GM21528 (cell line): ENCODE data around the gene ZCCHC14.

Source experiments
- ATAC-seq: cut with Tn5 transposase; IDR thresholded peaks from one replicate; pipeline ENCODE4 v1.9.1; 2021; ENCODE audit warnings: mild to moderate bottlenecking, moderate library complexity; ENCODE audit not compliant: unreplicated experiment, low FRiP score

ZCCHC14 gene

DNA sequence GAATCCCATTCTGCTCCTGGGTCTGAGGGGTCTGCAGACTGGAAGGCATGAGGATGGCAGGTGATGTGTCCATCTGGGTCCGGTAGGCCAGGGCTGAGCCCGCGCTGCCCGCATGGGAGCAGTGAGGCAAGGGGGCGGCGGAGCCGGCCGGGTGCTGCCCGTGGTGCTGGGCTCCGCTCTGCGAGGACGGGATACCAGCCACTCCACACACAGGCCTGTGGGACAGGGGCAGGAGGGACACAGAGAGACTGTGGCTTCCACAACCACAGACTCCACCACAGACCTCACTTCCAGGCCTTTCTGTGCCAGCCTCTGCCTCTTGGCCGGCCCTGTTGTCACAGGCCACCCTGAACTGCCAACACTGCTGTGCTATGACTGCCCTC, 75.3 kb downstream of the ZCCHC14 start:
- no peak for ATAC-seq

DNA sequence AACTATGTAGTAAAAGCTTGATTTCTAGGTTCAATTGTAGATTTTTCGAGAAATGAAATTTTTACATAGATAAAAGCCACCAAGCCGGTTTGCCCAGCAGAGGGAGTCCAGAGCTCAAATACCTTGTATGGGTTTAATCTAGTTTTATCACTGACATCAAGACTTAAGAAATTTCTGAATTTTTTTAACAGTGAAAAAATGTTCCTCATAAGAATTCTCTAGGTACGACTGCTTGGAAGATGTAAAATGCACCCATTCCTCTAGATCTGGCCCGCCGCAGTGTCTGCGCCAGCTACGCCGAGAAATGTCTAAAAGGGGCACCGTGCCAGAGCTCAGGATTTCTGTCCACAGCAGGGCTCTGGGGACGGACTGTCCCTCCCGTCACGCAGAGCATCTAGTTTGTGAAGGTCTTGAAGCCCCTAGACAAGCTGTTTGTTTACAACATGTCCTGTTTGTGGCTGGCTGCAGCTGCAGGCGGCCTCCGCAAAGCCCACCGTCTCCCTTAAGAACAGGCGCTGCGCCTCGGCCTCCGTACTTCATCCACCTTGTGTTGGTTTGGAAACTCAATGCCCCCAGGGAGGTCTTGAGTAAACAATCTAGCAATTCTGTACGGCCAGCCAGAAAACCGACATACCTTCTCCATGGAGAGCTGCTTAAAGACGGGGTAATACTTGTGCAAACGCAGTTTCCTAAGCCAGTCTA, 75.8 kb downstream of the ZCCHC14 start:
- ATAC-seq: no peak

DNA sequence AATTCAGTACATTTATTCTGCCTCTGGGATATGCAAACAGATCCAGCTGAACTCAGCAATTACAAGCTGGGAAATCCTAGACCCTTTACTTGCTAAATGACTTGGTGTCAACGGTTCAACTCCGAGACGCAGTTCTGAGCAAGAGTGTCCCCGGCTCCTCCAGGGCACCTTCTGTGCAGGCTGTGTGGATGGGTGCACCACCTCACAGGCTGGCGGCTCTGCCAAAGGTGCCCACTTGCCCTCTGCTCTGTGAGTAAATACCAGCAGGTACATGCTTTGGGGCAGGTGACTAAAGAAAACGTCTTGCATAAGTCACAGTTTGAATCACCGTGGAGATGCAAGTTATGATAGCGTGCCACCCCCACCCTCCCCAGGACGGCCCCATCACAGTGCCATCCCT, 77.4 kb downstream of the ZCCHC14 start:
- no peak for ATAC-seq

DNA sequence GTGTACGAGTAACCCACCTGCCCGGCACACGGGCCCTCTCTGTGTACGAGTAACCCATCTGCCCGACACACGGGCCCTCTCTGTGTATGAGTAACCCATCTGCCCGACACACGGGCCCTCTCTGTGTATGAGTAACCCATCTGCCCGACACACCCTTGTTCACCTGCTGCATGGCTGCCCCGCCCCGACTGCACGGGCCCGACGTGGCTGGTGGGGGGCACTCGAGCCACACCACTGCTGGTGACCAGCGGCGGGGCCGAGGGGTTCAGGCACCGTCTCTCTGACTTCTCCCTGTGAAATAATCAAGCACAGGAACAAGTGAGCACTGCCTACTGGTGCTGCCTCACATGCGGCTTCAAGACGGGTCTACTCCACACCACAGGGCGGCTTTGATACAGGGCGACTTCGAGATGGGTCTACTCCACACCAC, 78.6 kb downstream of the ZCCHC14 start:
- ATAC-seq: no peak

DNA sequence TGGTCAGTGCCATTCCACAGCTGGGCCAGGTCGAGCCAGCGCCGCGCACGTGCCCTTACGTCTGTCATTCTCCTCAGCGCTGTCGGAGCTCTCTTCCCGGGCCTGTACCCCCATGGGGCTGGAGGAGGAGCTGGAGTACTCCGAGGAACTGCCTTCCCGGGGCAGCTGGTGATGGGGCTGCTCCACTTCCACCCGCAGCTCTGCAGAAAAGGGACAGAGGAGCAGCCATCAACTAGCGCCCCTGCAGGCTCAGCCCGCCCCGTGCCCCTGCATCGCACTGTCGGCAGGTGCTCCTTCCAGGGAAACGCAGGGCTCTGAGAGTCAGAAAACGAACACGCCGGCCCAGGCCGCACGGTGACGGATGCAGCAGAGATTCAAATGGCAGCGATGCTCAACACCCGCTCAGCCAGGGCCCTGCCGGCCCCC, 79.8 kb downstream of the ZCCHC14 start:
- no peak for ATAC-seq

DNA sequence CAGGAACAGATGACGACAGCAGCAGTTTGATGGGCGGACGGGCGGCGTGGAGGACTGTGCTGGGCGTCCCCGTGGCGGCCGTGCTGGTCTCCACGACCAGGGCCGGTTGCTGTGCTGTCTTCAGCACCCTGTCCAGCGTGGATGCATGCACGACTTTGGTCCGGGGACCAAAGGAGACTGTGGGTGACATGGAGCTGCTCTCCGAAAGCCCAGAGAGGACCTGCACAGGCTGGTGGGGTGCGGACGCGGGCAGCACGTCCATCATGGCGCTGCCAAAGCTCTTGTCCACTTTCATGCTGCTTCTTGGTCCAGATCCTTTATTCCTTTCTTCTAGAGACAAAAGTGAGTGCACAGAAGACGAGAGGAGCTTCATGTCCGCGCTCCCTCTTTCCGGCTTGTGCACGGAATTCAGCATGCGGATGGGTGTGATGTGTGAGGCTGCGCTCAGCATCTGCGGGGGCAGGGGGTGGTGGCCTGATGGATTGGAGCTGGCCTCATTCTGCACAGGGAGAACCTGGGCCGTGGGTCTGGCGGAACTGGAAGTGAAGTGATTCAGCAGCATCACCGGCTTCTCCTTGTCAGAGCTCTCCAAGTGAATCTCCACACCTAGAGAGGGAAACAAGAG, 80.3 kb downstream of the ZCCHC14 start:
- no peak for ATAC-seq

DNA sequence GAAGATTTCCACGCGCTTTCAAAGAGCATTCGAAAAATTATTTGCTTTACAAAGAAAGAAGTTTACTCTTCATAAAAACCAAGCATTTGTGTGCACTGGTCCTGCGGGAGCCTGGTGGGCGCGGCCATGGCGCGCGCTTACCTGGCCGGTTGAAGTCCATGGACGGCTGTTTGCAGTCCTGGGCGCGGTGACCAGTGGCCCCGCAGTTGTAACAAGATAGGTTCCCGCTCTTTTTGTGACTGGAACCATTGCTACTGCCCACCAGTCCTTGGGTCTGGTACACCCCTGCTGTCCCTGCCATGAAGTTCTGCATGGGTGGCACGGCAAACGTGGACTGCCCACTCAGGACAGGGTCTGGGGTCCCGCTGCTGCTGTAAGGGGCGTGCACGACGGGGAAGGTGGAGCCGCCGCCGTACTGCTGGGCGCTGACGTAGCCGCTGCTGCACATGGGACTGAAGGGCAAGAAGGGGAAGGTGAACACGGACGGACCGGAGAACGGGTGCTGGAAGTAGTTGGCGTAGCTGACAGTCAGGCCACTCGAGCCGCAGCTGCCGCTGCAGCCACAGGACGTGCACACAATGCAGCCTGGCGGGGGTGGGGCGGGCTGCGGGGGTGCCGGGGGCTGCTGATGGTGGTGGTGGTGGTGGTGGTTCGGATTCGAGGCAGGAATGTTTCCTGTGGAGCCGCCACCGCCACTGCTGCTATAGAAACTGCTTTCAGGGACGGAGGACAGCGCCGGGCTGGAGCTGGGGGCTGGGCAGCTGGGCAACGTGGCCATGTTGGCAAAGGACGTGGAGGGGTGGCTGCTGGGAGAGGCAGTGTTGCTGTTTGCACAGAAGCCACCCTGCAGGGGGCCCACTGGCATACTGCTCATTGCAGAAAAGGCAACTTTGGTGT, 81.2 kb downstream of the ZCCHC14 start:
- no peak for ATAC-seq

DNA sequence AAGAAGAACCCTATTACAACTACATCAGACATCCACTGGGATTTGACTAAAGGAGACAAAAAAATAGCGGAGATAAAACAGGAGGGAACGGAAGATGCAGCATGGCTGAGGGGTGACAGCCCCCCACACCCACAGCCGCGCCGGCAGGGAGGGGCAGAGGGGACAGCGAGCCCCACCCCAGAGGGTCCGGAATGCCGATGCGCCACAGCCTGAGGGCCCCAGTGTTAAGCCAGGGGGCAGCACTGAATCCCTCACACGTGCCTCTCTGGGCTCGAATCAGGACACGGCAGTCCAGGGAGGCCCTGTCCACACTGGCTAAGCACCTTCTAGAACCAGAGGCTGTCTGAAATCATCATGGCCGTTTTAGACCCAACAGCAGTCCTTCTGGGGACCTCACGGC, 81.9 kb downstream of the ZCCHC14 start:
- no peak for ATAC-seq

DNA sequence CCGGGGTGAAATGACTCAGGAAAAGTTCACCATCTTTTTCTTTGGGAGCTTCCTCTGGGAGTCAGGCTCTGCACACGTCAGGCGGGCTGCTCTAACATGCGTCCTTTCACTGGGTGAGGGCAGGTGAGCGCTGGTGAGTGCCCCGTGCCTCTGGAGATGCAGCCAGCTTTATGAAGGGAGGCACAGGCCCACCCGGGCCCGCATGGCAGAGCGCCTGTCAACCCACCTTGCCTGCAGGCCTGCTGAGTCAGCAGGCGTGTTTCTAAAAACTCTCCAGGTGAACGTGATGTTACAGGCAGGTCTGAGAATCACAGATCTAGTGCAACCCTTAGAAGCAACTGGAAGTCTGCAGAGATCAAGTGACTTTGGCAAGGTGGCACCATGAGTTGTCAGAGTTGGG, 82.3 kb downstream of the ZCCHC14 start:
- ATAC-seq: no peak

DNA sequence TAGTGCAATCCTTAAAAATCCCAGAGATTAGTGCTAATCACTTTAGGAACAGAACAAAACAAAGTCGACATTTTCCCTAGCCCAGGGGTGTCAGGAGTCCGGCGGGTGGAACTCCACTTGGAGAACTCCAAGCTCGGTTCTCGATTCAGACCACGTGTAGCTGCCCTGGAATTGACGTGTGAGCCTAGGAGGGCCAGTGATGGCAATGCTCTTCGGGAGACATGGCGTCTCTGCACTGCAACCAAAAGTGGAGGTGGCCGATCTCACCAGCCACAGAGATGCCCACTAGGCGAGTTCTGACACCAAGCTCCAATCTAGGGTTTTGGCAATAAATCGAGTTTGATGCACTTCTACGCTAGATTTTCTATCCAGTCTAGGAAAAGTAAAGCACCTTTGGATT, 83.0 kb downstream of the ZCCHC14 start:
- no peak for ATAC-seq

DNA sequence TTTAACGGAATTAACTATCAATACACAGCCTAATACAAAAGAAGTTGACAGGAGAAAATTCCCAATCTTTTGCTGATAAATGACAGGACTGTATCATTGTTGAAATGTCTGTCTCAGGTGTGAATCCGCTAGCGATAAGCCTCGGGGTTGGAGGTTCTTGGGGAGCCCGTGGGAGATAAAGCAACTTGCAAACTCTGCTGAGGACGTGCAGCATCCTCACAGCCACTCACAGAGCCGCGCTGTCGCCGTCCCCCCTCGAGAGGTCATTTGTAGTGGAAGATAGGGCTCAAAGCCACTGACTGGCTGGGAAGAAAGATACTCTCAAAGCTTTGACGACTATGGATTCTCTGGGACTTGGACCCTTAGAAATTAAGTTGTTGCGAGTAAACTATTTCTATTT, 83.7 kb downstream of the ZCCHC14 start:
- ATAC-seq: no peak

DNA sequence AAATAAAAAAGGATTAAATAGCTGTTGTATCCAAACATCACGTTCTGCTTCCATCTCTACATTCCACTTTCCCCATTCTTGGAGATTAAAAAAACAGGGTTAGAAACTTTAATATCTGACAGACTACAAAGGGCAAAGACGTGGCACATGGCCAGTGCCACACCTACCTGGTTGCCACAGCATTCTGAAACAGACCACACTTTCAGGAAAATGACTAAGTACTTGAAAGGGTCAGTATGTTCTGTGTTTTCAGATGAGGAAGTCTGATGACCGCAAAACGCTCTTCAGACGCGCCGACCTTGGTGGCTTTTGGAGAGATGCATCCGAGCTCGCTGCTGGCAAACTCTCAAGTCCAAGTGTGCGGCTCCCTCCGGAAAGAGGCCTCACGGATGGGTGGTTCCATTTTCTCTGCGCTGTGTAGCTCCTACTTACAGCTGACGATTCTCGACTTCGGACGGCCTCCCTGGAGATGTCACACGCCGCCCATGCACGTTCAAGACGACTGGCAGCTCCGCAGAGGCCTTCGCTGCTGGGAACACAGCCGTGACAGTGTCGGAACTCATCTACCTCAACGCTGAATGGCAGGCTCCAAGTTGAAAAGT, 85.2 kb downstream of the ZCCHC14 start:
- no peak for ATAC-seq

DNA sequence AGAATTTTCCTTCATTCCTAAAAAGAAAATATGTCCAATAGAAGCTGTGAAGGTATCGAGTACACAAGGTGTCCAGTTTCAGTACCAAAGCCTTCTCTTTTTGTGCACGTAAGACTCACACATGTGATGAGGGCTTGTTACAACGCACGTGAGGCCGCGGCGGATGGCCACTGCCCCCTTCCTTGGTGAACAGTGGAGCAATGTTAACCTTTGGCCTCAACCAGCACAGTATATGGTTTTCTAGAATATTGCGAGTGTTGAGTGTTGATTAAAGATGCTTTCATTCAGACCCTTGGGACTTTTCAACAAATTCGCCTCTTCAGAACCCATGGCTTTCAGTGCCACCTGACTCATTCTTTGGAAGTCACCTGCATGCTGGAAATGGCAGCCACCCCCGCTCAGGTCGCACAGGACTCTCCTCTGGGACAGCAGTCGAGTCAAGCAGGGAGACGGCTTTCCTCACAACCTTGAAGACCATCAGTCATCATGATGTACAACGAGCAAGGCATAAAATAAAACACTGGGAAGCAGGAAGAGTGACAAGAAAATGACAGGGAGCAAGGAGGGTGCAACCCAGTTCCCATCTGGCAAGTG, 86.2 kb downstream of the ZCCHC14 start:
- ATAC-seq: no peak

DNA sequence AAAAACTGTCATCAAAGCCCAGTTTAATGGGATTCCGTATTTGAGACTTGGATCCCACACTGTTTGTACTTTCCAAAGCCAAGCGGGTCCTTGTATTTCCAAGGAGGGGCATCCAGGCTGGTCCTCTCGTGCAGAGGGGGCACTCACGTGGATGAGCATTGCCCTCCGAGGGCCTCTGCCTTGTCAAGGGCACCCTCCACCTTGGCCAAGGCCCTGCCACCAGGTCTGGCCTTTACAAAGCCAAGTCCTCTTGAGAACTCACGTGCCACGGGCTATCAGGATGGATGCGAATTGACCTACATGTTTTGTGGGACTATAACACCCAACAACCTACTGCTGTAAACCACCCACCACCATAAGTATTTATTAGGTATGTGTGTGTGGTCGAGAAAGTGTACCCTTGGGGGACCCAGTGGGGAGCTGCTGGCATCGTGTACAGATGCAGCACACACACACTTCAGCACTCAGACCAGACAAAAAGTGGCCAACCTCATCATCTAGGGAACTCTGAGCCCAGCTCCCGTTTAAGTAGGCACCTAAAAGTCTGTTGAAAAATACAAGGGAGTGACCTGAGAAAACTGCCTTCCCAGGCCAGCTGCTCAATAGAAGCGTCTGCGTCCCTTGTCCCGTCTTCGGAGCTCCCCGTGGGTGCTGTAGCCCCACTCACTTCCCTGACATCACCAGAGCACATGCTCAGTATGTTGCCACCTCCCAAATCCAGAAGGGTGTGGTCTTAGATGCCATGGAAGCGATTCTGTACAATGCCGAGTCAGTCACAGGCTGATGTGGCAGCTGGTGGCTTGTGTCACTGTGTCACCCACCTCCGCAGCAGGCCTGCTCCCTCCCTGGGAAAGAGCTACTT, 87.8 kb downstream of the ZCCHC14 start:
- ATAC-seq: no peak

DNA sequence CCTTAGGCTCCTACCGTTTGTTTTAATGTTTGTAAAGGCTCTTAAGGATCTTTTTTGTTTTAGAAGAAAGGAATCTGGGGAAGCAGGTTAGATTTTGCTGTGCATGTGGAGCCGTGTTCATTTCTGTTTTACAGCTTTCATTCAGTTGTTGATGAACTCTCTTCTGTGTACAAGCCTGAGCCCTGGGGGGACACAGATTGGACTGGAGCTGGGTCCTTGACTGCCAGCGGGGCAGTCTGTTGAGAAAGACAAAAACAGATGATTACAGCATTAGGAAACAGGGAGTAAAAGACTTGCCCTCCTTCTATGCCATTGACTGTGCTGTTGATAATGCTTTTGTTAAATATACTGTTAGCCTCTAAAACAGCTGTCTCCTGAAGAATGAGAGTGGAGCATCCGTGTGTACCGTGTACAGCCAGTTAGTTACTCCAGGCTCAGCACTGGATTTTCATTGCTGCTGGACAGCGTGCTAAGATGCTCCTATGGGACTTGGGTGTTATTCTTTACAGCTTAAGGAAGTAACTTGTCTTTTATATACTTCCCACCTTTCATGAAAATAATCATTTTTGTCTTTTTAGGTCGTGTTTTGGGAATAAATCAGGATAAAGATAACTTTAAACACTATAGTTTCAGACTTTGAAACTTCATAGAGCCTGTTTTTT, 97.5 kb downstream of the ZCCHC14 start:
- no peak for ATAC-seq

DNA sequence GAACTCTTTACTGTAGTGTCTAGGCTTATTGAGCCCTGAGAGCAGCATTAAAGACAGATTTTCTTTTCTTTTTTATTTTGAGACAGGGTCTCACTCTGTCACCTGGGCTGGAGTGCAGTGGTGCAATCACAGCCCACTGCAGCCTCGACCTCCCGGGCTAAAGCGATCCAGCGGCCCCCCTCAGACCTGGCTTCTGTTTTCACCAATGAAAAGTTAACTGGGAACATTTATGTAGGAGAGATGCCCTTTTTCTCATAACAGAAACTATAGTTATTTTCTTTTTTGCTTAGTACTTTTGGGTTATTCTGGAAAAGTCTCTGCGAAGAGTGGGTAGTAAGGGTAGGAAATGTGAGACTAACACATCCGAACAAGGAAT, 99.2 kb downstream of the ZCCHC14 start:
- no peak for ATAC-seq

DNA sequence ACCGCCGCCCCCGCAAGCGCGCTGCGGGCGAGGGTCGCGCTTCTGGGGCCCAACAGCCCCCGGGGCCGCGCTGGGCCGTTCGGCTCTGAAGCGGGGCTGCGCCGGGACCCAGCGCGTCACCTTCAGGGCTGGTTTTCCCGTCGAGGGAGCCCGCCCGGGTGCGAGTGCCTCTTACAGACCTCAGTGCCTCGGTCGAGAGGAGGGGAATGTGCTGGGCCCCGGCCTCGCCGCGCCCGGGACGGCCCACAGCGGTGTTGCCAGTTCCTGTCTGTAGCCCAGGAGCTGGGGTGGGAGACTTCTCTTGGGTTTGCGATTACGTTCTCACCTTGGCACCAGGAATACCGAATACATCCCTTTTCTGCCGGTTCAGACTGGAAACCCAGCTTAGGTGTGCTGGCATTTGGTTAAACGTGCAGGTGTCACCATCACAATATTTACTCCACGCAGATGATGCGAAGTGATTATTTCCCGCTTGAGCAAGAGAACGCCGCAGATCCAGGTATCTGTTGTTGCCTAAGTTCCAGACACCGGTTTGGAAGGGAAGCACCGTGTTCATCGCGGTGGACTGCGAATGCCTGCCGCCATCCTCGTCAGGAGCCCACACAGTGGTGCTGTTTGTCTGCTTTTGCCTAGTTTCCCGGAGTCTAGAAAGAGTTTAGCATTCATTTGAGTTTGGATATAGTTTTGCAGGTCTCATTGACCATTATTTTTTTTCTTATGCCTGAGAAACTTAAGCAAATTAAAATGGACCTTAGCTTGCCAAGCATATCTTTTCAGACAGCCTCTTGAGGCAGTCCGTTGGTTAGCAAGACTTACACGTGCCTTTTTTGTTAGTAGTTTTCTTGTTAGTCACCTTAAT, 99.8 kb downstream of the ZCCHC14 start:
- no peak for ATAC-seq
